Spleen (tissue), 11 donors: Measurements from ENCODE around the gene IGF2R. TPM values are rescaled to one million over a fixed set of nuclear protein-coding genes. Genes with fewer than 3 reads are reported as not detected.

Source experiments
- DNase-seq: peaks from one replicate; pipeline ENCODE4 v3.0.0-alpha.2; 2020
- H3K27ac ChIP-seq, 8 donors: fragments of 200-600 bp; sonication (generic) in 7 of 8; 1 replicate in 4 of 8; 2 replicates in 4 of 8; pipeline versions ENCODE4 v1.5.0 to v1.8.0; 2016 to 2021; ENCODE audit warnings: inconsistent platforms in 4 of 8, mild to moderate bottlenecking in 4 of 8, moderate library complexity in 1 of 8
- H3K27me3 ChIP-seq, 7 donors: fragments of 200-600 bp; sonication (generic) in 6 of 7; replicated peaks in 1 of 7; 1 replicate in 4 of 7; 2 replicates in 3 of 7; pipeline versions ENCODE4 v1.5.0 to v1.8.0; 2016 to 2021; ENCODE audit warnings: inconsistent platforms in 3 of 7, mild to moderate bottlenecking in 1 of 7
- H3K36me3 ChIP-seq, 6 donors: fragments of 200-600 bp; sonication (generic) in 5 of 6; 1 replicate in 4 of 6; 2 replicates in 2 of 6; pipeline versions ENCODE4 v1.5.0 to v1.8.0; 2016 to 2021; ENCODE audit warnings: inconsistent platforms in 2 of 6
- H3K4me1 ChIP-seq, 6 donors: fragments of 200-600 bp; sonication (generic) in 5 of 6; 1 replicate in 3 of 6; 2 replicates in 3 of 6; pipeline versions ENCODE4 v1.5.0 to v1.8.0; 2016 to 2021; ENCODE audit warnings: inconsistent platforms in 3 of 6
- H3K4me3 ChIP-seq, 8 donors: fragments of 200-600 bp; sonication (generic) in 7 of 8; 1 replicate in 4 of 8; 2 replicates in 4 of 8; pipeline versions ENCODE4 v1.5.0 to v1.8.0; 2016 to 2021; ENCODE audit warnings: inconsistent platforms in 4 of 8, mild to moderate bottlenecking in 4 of 8, moderate library complexity in 2 of 8
- H3K9me3 ChIP-seq, 8 donors: fragments of 200-600 bp; sonication (generic) in 7 of 8; 1 replicate in 4 of 8; 2 replicates in 4 of 8; pipeline versions ENCODE4 v1.5.0 to v1.8.0; 2016 to 2021; ENCODE audit warnings: inconsistent platforms in 4 of 8
- CTCF ChIP-seq, 11 experiments: fragments of 200-600 bp in 7 of 11; fragments of 450-650 bp in 4 of 11; sonication (generic) in 4 of 11; IDR thresholded peaks in 8 of 11; conservative IDR thresholded peaks in 3 of 11; 1 replicate in 7 of 11; 2 replicates in 4 of 11; pipeline versions ENCODE4 v1.4.0 to v1.8.0; 2016 to 2021; ENCODE audit warnings: antibody characterized with exemption in 11 of 11, inconsistent platforms in 4 of 11, mild to moderate bottlenecking in 1 of 11
- POLR2A ChIP-seq, 3 donors: fragments of 450-650 bp; IDR thresholded peaks; one replicate each; pipeline ENCODE4 v1.5.1; 2017; ENCODE audit warnings: antibody characterized with exemption in 3 of 3, mild to moderate bottlenecking in 1 of 3
- POLR2AphosphoS5 ChIP-seq, 3 donors: sonication (generic); formaldehyde crosslinking; IDR thresholded peaks; one replicate each; pipeline ENCODE4 v1.5.1; 2017; ENCODE audit warnings: antibody characterized with exemption in 3 of 3
- WGBS, 5 donors: extraction: QIAGEN DNeasy Blood & Tissue Kit in 3 of 5; methylation state at CpG; one replicate each; pipeline versions ENCODE4 v1.1.5 to v1.1.7; 2013 to 2018; 5-methylcytosine and 5-hydroxymethylcytosine counted together
- intact Hi-C: fragments of 100-400 bp; cut with DNase I; formaldehyde crosslinking; loops from one replicate; pipeline ENCODE4 v1.15.0; 2023; ENCODE audit warnings: low total_unique reads
- polyA plus RNA-seq, 3 donors: library from polyadenylated mRNA; stranded (reverse); fragments of 200-250 nt; gene quantifications; one replicate each; pipeline ENCODE4 v1.2.1, GENCODE V29; 2013
- total RNA-seq, 7 donors: library from RNA; depleted of rRNA in 3 of 7; stranded (reverse); fragments of >200 nt in 3 of 7; fragmentation: NEBNext Ultra II Directional in 4 of 7; extraction: Animal tissue kit (Norgen Biotek cat#: 25700) in 4 of 7; gene quantifications; one replicate each; pipeline versions ENCODE4 v1.1.0 to v1.2.1, GENCODE V29; 2016 to 2021
- donor health status: healthy with polysubstance abuse.
- donor health status: DM: no; HTN: no; CAD: no; lungs with moderate emphysema.
- donor health status: DM: no; HTN: no; CAD: no.
- donor health status: Bipolar disorder and iron deficiency.
- donor health status: healthy.
- donor health status: DM: no; HTN: no; CAD: no.
- donor health status: DM: yes; HTN: yes; CAD: no.

Gene IGF2R
- total and polyA plus RNA-seq, 10 donors = 6.9 to 193 (median 159) TPM

DNA sequence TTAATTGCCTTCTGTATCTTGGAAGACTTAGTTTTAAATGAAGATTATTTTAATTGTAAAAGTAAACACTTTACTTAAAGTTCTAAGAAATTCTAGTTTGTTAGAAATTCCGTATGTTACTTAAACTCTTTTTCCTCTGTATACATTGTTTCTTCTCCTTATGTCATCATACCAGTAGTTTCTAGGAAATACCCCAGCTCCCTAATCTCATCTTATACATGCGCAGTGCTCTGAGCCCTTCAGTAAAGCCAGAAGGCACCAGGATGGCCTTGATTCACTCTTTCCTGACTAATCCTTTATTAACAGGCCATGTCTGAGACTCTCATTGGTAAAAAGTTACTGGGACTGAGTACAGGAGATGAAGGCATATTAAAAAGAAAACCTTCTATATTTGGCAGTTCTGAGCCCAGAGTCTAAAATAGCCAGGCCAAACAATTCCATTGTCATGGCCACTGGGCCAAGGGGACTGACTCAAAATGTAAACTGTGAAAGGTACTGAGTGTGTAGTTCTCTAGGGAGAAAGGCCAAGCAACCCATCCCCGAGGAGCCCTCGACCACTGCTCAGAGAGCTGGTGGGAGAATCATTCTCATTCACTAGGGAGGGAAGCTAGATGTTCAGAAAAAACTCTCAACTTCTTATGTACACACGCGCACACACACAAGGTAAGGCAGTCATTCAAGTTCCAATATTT is 177.7 kb downstream of the IGF2R start:
- no peaks in the 10 kb centered on the region for H3K4me1 ChIP-seq
- intact Hi-C loops = no loop called here
- H3K27ac ChIP-seq = no peak overlapping the region
- TF ChIP-seq POLR2AphosphoS5 (IDR thresholded peaks at IDR 0.05) = no peak
- TF ChIP-seq POLR2A (IDR thresholded peaks at IDR 0.05) = no peak
- TF ChIP-seq CTCF (IDR thresholded peaks at IDR 0.05 in 8 of 11, conservative IDR thresholded peaks at IDR 0.05 in 3 of 11) = no peak
- DNase-seq = no peak
- H3K9me3 ChIP-seq = peaks cover 0 to 5% (median 0%) of the 10 kb centered on the region in 8 donors
- H3K36me3 ChIP-seq = peaks cover 0 to 7% (median 0%) of the 10 kb centered on the region in 6 donors
- no peak overlapping the region for H3K4me3 ChIP-seq
- WGBS, 5 donors = 85 to 93% (median 89%) methylated on average over 6 of the region's 6 CpGs
- no peaks in the 10 kb centered on the region for H3K27me3 ChIP-seq

DNA sequence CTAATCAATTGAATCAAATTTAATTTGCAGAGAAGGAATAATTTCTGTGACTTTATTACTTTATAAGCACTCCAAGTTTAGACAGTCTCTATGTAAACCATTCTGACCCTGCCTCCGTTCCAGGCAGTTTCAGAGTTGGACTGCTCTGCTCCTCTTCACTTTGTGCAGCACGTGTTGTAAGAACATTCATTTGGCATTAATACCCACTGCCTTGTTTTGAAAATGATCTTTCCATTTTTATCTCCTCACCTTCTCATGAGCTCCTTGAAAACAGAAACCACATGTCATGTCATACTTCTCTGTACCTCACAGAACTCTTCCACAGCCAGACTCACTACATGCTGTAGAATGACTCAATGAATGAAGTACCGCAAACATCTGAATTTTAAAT is 178.3 kb downstream of the IGF2R start:
- H3K9me3 ChIP-seq = peaks cover 0 to 10% (median 0%) of the 10 kb centered on the region in 8 donors
- no peak overlapping the region for H3K27ac ChIP-seq
- WGBS, 5 donors = 90 to 97% (median 95%) methylated on average over 3 of the region's 3 CpGs
- H3K4me1 ChIP-seq = no peaks in the 10 kb centered on the region
- intact Hi-C loops = no loop called here
- H3K4me3 ChIP-seq = no peak overlapping the region
- DNase-seq = no peak
- TF ChIP-seq POLR2AphosphoS5 (IDR thresholded peaks at IDR 0.05) = no peak
- TF ChIP-seq CTCF (IDR thresholded peaks at IDR 0.05 in 8 of 11, conservative IDR thresholded peaks at IDR 0.05 in 3 of 11) = no peak
- TF ChIP-seq POLR2A (IDR thresholded peaks at IDR 0.05) = no peak
- H3K36me3 ChIP-seq = peaks cover 0 to 7% (median 0%) of the 10 kb centered on the region in 6 donors
- H3K27me3 ChIP-seq = no peaks in the 10 kb centered on the region

DNA sequence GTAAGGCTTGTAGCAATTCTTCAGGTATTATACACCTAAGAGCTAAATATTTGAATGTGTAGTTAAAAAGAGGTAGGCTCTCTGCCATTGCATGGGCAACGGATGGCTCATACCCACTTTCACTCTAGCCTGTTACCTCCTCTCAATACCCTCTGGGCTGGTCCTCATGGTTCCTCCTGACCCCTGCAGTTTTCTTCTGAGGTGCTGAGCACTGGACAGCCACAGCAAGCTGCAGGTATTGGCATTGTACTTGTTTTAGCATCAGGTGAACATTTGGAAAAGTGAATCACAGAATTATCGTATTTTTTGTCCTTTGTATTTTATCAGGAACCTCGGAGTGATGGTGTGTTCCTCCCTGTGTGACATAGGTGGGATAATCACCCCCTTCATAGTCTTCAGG is 185.6 kb downstream of the IGF2R start:
- intact Hi-C loops = no loop called here
- H3K27ac ChIP-seq = no peak overlapping the region
- no peaks in the 10 kb centered on the region for H3K27me3 ChIP-seq
- H3K36me3 ChIP-seq = peaks cover 0 to 23% (median 0%) of the 10 kb centered on the region in 6 donors
- TF ChIP-seq POLR2A (IDR thresholded peaks at IDR 0.05) (no peak), CTCF (IDR thresholded peaks at IDR 0.05 in 8 of 11, conservative IDR thresholded peaks at IDR 0.05 in 3 of 11) (no peak)
- DNase-seq = no peak
- no peaks in the 10 kb centered on the region for H3K4me1 ChIP-seq
- H3K4me3 ChIP-seq = no peak overlapping the region
- peaks cover 0 to 26% (median 9%) of the 10 kb centered on the region in 8 donors for H3K9me3 ChIP-seq
- WGBS, 5 donors = 88 to 95% (median 93%) methylated on average over 3 of the region's 3 CpGs

DNA sequence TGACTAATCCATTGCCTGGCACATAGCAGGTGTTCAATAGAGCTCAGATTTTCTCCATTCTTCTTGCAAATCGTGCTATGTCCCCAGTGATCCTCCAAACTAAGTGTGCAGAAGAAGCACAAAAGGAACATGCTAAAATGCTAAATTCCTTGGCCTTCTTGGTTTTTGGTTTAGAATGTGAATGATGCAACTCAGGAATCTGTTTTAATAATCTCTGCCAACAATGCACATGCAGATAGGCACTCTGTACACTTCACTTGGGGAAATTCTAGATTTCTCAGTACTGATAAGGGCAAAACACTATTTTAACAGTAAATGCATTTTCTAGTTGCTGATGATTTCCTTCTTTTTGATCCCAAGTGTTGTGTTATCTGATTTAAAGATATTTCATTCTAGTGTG is 188.0 kb downstream of the IGF2R start:
- H3K4me1 ChIP-seq = no peaks in the 10 kb centered on the region
- H3K4me3 ChIP-seq = no peak overlapping the region
- 72 to 90% (median 82%) methylated on average over 1 of the region's 1 CpG for WGBS, 5 donors
- DNase-seq = no peak
- peaks cover 0 to 19% (median 9%) of the 10 kb centered on the region in 8 donors for H3K9me3 ChIP-seq
- peaks cover 0 to 23% (median 0%) of the 10 kb centered on the region in 6 donors for H3K36me3 ChIP-seq
- intact Hi-C loops = no loop called here
- H3K27ac ChIP-seq = no peak overlapping the region
- no peaks in the 10 kb centered on the region for H3K27me3 ChIP-seq
- TF ChIP-seq CTCF (IDR thresholded peaks at IDR 0.05 in 8 of 11, conservative IDR thresholded peaks at IDR 0.05 in 3 of 11) (no peak), POLR2A (IDR thresholded peaks at IDR 0.05) (no peak), POLR2AphosphoS5 (IDR thresholded peaks at IDR 0.05) (no peak)
